Left renal cortex interstitium (tissue), 4 donors: ENCODE results near the gene BMPR1B. TPM values are rescaled to one million over a fixed set of nuclear protein-coding genes. Genes with fewer than 3 reads are reported as not detected.
A peak's percentile ranks its signal among the peaks of the same experiment; 100 is the strongest.

Source experiments
- DNase-seq, 4 donors: peaks; one replicate each; pipeline ENCODE4 v3.0.0-alpha.2; 2013; ENCODE audit warnings: low read depth in 4 of 4, low spot score in 2 of 4, missing footprints in 1 of 4
- polyA plus RNA-seq, 4 donors: library from polyadenylated mRNA; unstranded; fragments of 120-200 nt; gene quantifications; one replicate each; pipeline ENCODE4 v1.2.1, GENCODE V29; 2013; ENCODE audit not compliant: insufficient read length in 4 of 4

The BMPR1B gene
- polyA plus RNA-seq, 4 donors: 20.4 to 27.2 (median 23.7) TPM

GRCh38 chr4:94947681-94948108 is 189.9 kb downstream of the BMPR1B start:
- DNase-seq: no peak

- no peak for DNase-seq
Measured at GRCh38 chr4:94954251-94954650, 196.5 kb downstream of the BMPR1B start.

- DNase-seq: peak in 3 of 4 donors; percentile 29 to 44 (median 40)
Measured at GRCh38 chr4:94957030-94957429, 199.3 kb downstream of the BMPR1B start.

GRCh38 chr4:94959307-94959706 is 201.6 kb downstream of the BMPR1B start:
- no peak for DNase-seq

GRCh38 chr4:94960708-94961107 is 203.0 kb downstream of the BMPR1B start:
- DNase-seq: no peak

GRCh38 chr4:94961420-94961819 is 203.7 kb downstream of the BMPR1B start:
- DNase-seq: no peak

GRCh38 chr4:94962484-94962883 is 204.7 kb downstream of the BMPR1B start:
- no peak for DNase-seq

- no peak for DNase-seq
Measured at GRCh38 chr4:94965852-94966251, 208.1 kb downstream of the BMPR1B start.

- no peak for DNase-seq
Measured at GRCh38 chr4:94968493-94968892, 210.7 kb downstream of the BMPR1B start.

- no peak for DNase-seq
Measured at GRCh38 chr4:94970650-94971049, 212.9 kb downstream of the BMPR1B start.

- DNase-seq: no peak
Measured at GRCh38 chr4:94974773-94975172, 217.0 kb downstream of the BMPR1B start.

GRCh38 chr4:94976371-94977011 is 218.7 kb downstream of the BMPR1B start:
- no peak for DNase-seq

GRCh38 chr4:94978904-94979303 is 221.1 kb downstream of the BMPR1B start:
- DNase-seq: no peak

GRCh38 chr4:94979621-94980020 is 221.9 kb downstream of the BMPR1B start:
- DNase-seq: no peak

GRCh38 chr4:94995684-94996394 is 238.1 kb downstream of the BMPR1B start:
- DNase-seq: peak in 3 of 4 donors; percentile 53 to 61 (median 57)

GRCh38 chr4:95000076-95000648 is 242.4 kb downstream of the BMPR1B start:
- DNase-seq: no peak

- DNase-seq: no peak
Measured at GRCh38 chr4:95004912-95005311, 247.2 kb downstream of the BMPR1B start.

GRCh38 chr4:95007998-95008397 is 250.2 kb downstream of the BMPR1B start:
- DNase-seq: no peak

GRCh38 chr4:95013236-95013635 is 255.5 kb downstream of the BMPR1B start:
- DNase-seq: no peak

GRCh38 chr4:95014068-95014467 is 256.3 kb downstream of the BMPR1B start:
- DNase-seq: no peak

GRCh38 chr4:95017305-95018064 is 259.7 kb downstream of the BMPR1B start:
- DNase-seq: no peak
